CD14-positive monocyte (primary cell): ENCODE measurements around the gene PTRHD1. TPM values are rescaled to one million over a fixed set of nuclear protein-coding genes. Genes with fewer than 3 reads are reported as not detected.

Source experiments
- DNase-seq, 3 donors: peaks; one replicate each; pipeline ENCODE4 v3.0.0-alpha.2; 2011 to 2022
- H2AFZ ChIP-seq: 2 replicates; pipeline ENCODE4 v1.6.0; 2012; ENCODE audit warnings: mild to moderate bottlenecking, low read depth, low read length, inconsistent platforms; ENCODE audit not compliant: insufficient read depth, poor library complexity, severe bottlenecking
- H3K27ac ChIP-seq, 2 donors: 1 replicate in 1 of 2; 2 replicates in 1 of 2; pipeline ENCODE4 v1.5.1; 2012 to 2013; ENCODE audit warnings: low read length in 2 of 2, control low read depth in 1 of 2, inconsistent platforms in 1 of 2, low read depth in 1 of 2, mild to moderate bottlenecking in 1 of 2
- H3K27me3 ChIP-seq, 2 donors: one replicate each; pipeline versions ENCODE4 v1.6.0 to v1.6.1; 2011 to 2013; ENCODE audit warnings: low read length in 2 of 2; ENCODE audit not compliant: control insufficient read depth in 2 of 2, insufficient read depth in 2 of 2
- H3K36me3 ChIP-seq, 2 donors: replicated peaks in 1 of 2; 1 replicate in 1 of 2; 2 replicates in 1 of 2; pipeline versions ENCODE4 v1.5.1 to v1.6.1; 2012 to 2013; ENCODE audit warnings: low read length in 2 of 2, control low read depth in 1 of 2, inconsistent platforms in 1 of 2, mild to moderate bottlenecking in 1 of 2; ENCODE audit not compliant: insufficient read depth in 2 of 2, control insufficient read depth in 1 of 2
- H3K4me1 ChIP-seq, 2 donors: 1 replicate in 1 of 2; 2 replicates in 1 of 2; pipeline versions ENCODE4 v1.5.1 to v1.6.1; 2012 to 2013; ENCODE audit warnings: low read length in 2 of 2, control low read depth in 1 of 2, inconsistent platforms in 1 of 2, mild to moderate bottlenecking in 1 of 2, moderate library complexity in 1 of 2; ENCODE audit not compliant: insufficient read depth in 2 of 2, control insufficient read depth in 1 of 2
- H3K4me2 ChIP-seq: replicated peaks from 2 replicates; pipeline ENCODE3; 2012; ENCODE audit warnings: low read length, moderate library complexity, mild to moderate bottlenecking; ENCODE audit not compliant: poor library complexity, severe bottlenecking; ENCODE audit errors: extremely low read depth
- H3K4me3 ChIP-seq, 3 experiments: fragments of 200-600 bp in 1 of 3; sonication (generic) in 1 of 3; replicated peaks in 1 of 3; 1 replicate in 2 of 3; 2 replicates in 1 of 3; pipeline ENCODE4 v1.5.1; 2011 to 2013; ENCODE audit warnings: low read length in 3 of 3, mild to moderate bottlenecking in 3 of 3, control low read depth in 2 of 3, low read depth in 2 of 3, inconsistent platforms in 1 of 3, moderate library complexity in 1 of 3
- H3K79me2 ChIP-seq: 2 replicates; pipeline ENCODE4 v1.6.0; 2012; ENCODE audit warnings: mild to moderate bottlenecking, control low read depth, inconsistent platforms, low read length, moderate library complexity; ENCODE audit not compliant: insufficient read depth
- H3K9ac ChIP-seq: 2 replicates; pipeline ENCODE4 v1.6.0; 2017; ENCODE audit warnings: low read length, mild to moderate bottlenecking; ENCODE audit not compliant: insufficient read depth, poor library complexity, severe bottlenecking
- H3K9me3 ChIP-seq, 2 donors: replicated peaks in 1 of 2; 1 replicate in 1 of 2; 2 replicates in 1 of 2; pipeline versions ENCODE4 v1.5.1 to v1.6.1; 2012 to 2013; ENCODE audit warnings: low read length in 2 of 2, control low read depth in 1 of 2; ENCODE audit not compliant: control insufficient read depth in 1 of 2, insufficient read depth in 1 of 2
- H4K20me1 ChIP-seq: 2 replicates; pipeline ENCODE4 v1.6.0; 2012; ENCODE audit warnings: mild to moderate bottlenecking, low read length, control low read depth, moderate library complexity; ENCODE audit not compliant: insufficient read depth
- H3K27ac Mint-ChIP-seq, 7 donors: one replicate each; pipeline ENCODE4 v1.8.0; 2020; ENCODE audit warnings: mild to moderate bottlenecking in 7 of 7, mixed read lengths in 7 of 7, moderate library complexity in 6 of 7, inconsistent platforms in 2 of 7
- H3K27me3 Mint-ChIP-seq, 3 donors: one replicate each; pipeline ENCODE4 v1.8.0; 2021 to 2022; ENCODE audit warnings: low read depth in 3 of 3, mild to moderate bottlenecking in 3 of 3, mixed read lengths in 3 of 3, moderate library complexity in 3 of 3, inconsistent platforms in 1 of 3
- H3K36me3 Mint-ChIP-seq, 2 donors: one replicate each; pipeline ENCODE4 v1.8.0; 2020; ENCODE audit warnings: mixed read lengths in 2 of 2, inconsistent platforms in 1 of 2, mild to moderate bottlenecking in 1 of 2
- H3K4me1 Mint-ChIP-seq: one replicate; pipeline ENCODE4 v1.8.0; 2020; ENCODE audit warnings: mild to moderate bottlenecking, mixed read lengths
- H3K4me3 Mint-ChIP-seq, 2 donors: one replicate each; pipeline ENCODE4 v1.8.0; 2020; ENCODE audit warnings: mild to moderate bottlenecking in 2 of 2, mixed read lengths in 2 of 2, moderate library complexity in 1 of 2
- H3K9me3 Mint-ChIP-seq, 7 donors: one replicate each; pipeline ENCODE4 v1.8.0; 2020 to 2022; ENCODE audit warnings: mixed read lengths in 7 of 7, mild to moderate bottlenecking in 6 of 7, moderate library complexity in 6 of 7, inconsistent platforms in 2 of 7
- WGBS: methylation state at CpG from one replicate; pipeline ENCODE4 v1.1.5; 2013; ENCODE audit warnings: missing lambda C conversion rate; ENCODE audit not compliant: insufficient coverage; 5-methylcytosine and 5-hydroxymethylcytosine counted together
- intact Hi-C, 2 donors: fragments of 100-400 bp; cut with micrococcal nuclease; formaldehyde crosslinking; loops; one replicate each; pipeline versions ENCODE4 v1.15.0 to v1.15.1; 2023
- polyA plus RNA-seq, 3 donors: library from polyadenylated mRNA; depleted of rRNA in 1 of 3; unstranded in 2 of 3; stranded (reverse) in 1 of 3; fragments of 300-500 nt in 2 of 3; fragments of >200 nt in 1 of 3; fragmentation: Illumina TruSeq in 2 of 3; gene quantifications; 1 replicate in 2 of 3; 2 replicates in 1 of 3; pipeline ENCODE4 v1.2.3, GENCODE V29; 2012 to 2021
- TF ChIP-seq, protein P1 (sequence below): fragments of 200-600 bp; IDR thresholded peaks from one replicate; pipeline ENCODE4 v1.8.0; 2022; ENCODE audit warnings: antibody characterized with exemption, mild to moderate bottlenecking

PTRHD1 gene
- polyA plus RNA-seq, 3 donors: 20.3 to 86.2 (median 78.6) TPM

- H3K27ac ChIP-seq: no peak overlapping the region
- H3K27me3 ChIP-seq: no peaks in the 10 kb centered on the region
- Mint-ChIP-seq H3K27ac (peak overlapping the region in 1 of 7 donors; percentile 56), H3K4me1 (no peaks in the 10 kb centered on the region), H3K36me3 (peaks cover 26 to 42% of the 10 kb centered on the region in 2 donors), H3K27me3 (peaks cover 0 to 1% (median 0%) of the 10 kb centered on the region in 3 donors), H3K9me3 (peaks cover 0 to 2% (median 0%) of the 10 kb centered on the region in 7 donors), H3K4me3 (no peak overlapping the region)
- intact Hi-C loops: no loop called here
- H3K4me3 ChIP-seq: no peak overlapping the region
- H3K36me3 ChIP-seq: peaks cover 10 to 16% of the 10 kb centered on the region in 2 donors
- no peak for DNase-seq
- WGBS: 100% methylated on average over 8 of the region's 22 CpGs
- no peaks in the 10 kb centered on the region for H3K9me3 ChIP-seq
- H3K79me2 ChIP-seq: no peaks in the 10 kb centered on the region
- no peak overlapping the region for H2AFZ ChIP-seq
- H3K9ac ChIP-seq: no peak overlapping the region
- TF ChIP-seq, protein P1, sequence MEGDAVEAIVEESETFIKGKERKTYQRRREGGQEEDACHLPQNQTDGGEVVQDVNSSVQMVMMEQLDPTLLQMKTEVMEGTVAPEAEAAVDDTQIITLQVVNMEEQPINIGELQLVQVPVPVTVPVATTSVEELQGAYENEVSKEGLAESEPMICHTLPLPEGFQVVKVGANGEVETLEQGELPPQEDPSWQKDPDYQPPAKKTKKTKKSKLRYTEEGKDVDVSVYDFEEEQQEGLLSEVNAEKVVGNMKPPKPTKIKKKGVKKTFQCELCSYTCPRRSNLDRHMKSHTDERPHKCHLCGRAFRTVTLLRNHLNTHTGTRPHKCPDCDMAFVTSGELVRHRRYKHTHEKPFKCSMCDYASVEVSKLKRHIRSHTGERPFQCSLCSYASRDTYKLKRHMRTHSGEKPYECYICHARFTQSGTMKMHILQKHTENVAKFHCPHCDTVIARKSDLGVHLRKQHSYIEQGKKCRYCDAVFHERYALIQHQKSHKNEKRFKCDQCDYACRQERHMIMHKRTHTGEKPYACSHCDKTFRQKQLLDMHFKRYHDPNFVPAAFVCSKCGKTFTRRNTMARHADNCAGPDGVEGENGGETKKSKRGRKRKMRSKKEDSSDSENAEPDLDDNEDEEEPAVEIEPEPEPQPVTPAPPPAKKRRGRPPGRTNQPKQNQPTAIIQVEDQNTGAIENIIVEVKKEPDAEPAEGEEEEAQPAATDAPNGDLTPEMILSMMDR: no peak
- H3K4me2 ChIP-seq: no peak overlapping the region
- H3K4me1 ChIP-seq: no peaks in the 10 kb centered on the region
- no peaks in the 10 kb centered on the region for H4K20me1 ChIP-seq
These were observed 39.9 kb upstream of the PTRHD1 start for GRCh38 chr2:24832931-24833701.

GRCh38 chr2:24832521-24832920, 39.3 kb upstream of the PTRHD1 start:
- peaks cover 0 to 2% (median 0%) of the 10 kb centered on the region in 7 donors for H3K9me3 Mint-ChIP-seq
- Histone ChIP-seq H3K9ac (no peak overlapping the region), H2AFZ (no peak overlapping the region), H4K20me1 (no peaks in the 10 kb centered on the region), H3K36me3 (peaks cover 10 to 16% of the 10 kb centered on the region in 2 donors), H3K4me3 (no peak overlapping the region), H3K79me2 (no peaks in the 10 kb centered on the region), H3K27me3 (no peaks in the 10 kb centered on the region), H3K27ac (no peak overlapping the region), H3K4me2 (no peak overlapping the region), H3K4me1 (no peaks in the 10 kb centered on the region), H3K9me3 (no peaks in the 10 kb centered on the region)
- H3K4me3 Mint-ChIP-seq: no peak overlapping the region
- H3K27me3 Mint-ChIP-seq: peaks cover 0 to 1% (median 0%) of the 10 kb centered on the region in 3 donors
- H3K27ac Mint-ChIP-seq: peak overlapping the region in 2 of 7 donors; percentile 56 to 62
- DNase-seq: no peak
- intact Hi-C loops: no loop called here
- WGBS: 88% methylated on average over 9 of the region's 9 CpGs
- H3K36me3 Mint-ChIP-seq: peaks cover 20 to 39% of the 10 kb centered on the region in 2 donors
- peaks cover 2% of the 10 kb centered on the region for H3K4me1 Mint-ChIP-seq
- TF ChIP-seq, protein P1: no peak
